HUES48 (cell line): Measurements from ENCODE around the gene S100A16.
A peak's percentile ranks its signal among the peaks of the same experiment; 100 is the strongest.
"Not testable (repeated sequence)": the region's sequence is repeated elsewhere in the genome, so short reads cannot be mapped to it uniquely, and the experiment has no call there.

Experiments
- H3K27ac ChIP-seq: one replicate; pipeline ENCODE4 v1.7.0; 2013; ENCODE audit warnings: low read depth, low read length, inconsistent platforms
- H3K27me3 ChIP-seq: 2 replicates; pipeline ENCODE4 v1.6.1; 2013; ENCODE audit warnings: mild to moderate bottlenecking, low read length; ENCODE audit not compliant: control insufficient read depth, insufficient read depth
- H3K36me3 ChIP-seq: 2 replicates; pipeline ENCODE4 v1.6.1; 2013; ENCODE audit warnings: low read length; ENCODE audit not compliant: control insufficient read depth, insufficient read depth
- H3K4me1 ChIP-seq: 2 replicates; pipeline ENCODE4 v1.6.1; 2013; ENCODE audit warnings: mild to moderate bottlenecking, low read length; ENCODE audit not compliant: control insufficient read depth, insufficient read depth
- H3K4me3 ChIP-seq: 2 replicates; pipeline ENCODE4 v1.5.1; 2013; ENCODE audit warnings: mild to moderate bottlenecking, low read depth, low read length
- H3K9ac ChIP-seq: 2 replicates; pipeline ENCODE4 v1.6.1; 2013; ENCODE audit warnings: mild to moderate bottlenecking, low read depth, low read length, moderate library complexity
- H3K9me3 ChIP-seq: 2 replicates; pipeline ENCODE4 v1.6.1; 2013; ENCODE audit warnings: low read length; ENCODE audit not compliant: control insufficient read depth, insufficient read depth

Gene S100A16

DNA sequence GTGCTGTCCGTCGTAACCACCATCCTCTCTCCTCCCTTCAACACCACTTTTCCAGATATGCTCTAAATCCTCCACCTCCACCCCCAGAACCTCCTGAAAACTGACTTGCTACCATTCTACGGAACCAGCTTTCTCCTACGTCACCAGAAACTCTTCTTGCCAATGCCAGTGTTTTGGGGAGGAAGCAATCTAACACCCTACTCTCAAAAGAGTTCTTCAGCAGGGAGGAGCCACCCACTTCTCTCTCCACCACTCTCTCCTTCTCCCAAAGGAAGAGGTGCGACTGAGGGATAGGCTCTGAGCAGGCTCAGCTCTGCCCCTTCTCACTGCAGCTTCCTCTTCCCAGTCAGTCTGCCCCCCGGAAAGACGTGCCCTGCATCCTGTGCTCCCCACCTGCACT lies 41.2 kb downstream of the S100A16 start:
- no peak overlapping the region for H3K27ac ChIP-seq
- no peak overlapping the region for H3K4me3 ChIP-seq
- H3K4me1 ChIP-seq = peaks cover 17% of the 10 kb centered on the region
- no peaks in the 10 kb centered on the region for H3K9me3 ChIP-seq
- H3K9ac ChIP-seq = no peak overlapping the region
- no peaks in the 10 kb centered on the region for H3K27me3 ChIP-seq
- H3K36me3 ChIP-seq = no peaks in the 10 kb centered on the region

DNA sequence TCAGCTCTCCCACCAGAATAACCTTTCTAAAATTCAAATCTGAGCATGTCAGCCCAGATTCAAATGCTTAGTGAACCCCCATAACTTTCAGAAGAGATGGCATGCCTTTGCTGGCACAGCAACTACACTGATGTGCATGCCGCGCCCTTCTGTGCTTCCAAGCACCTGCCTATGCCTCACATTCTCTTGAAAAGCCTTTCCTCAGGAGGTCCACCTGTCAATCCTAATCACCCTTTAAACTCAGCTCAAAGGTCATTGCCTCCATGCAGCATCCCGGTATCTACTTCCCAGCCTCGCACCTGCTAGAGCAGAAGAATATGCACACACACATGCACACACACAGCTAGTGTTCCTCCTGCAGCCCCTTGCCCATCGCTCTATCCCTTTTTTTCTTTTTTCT lies 42.1 kb downstream of the S100A16 start:
- Histone ChIP-seq H3K4me3 (no peak overlapping the region), H3K36me3 (no peaks in the 10 kb centered on the region), H3K27me3 (no peaks in the 10 kb centered on the region), H3K9me3 (no peaks in the 10 kb centered on the region), H3K4me1 (peaks cover 25% of the 10 kb centered on the region), H3K27ac (no peak overlapping the region), H3K9ac (no peak overlapping the region)

DNA sequence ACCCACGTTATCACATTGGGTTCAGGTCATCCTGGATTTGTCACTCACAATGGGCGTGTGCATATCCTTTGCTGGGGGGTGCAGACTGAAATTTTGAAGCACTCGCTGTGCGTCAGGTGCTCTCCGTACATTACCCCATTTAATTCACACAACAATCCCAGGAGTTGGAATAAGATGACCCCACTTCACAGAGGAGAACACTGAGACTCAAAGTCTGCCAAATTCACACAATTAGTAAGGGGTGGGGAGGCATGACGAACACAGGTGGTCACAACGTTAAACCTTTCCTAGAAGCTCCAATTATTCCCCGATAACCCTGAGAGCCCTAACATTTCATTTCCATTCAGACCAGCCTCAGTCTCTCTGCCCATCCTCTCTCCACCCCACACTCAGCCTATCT lies 43.5 kb downstream of the S100A16 start:
- Histone ChIP-seq H3K9me3 (no peaks in the 10 kb centered on the region), H3K27me3 (no peaks in the 10 kb centered on the region), H3K9ac (no peak overlapping the region), H3K27ac (no peak overlapping the region), H3K4me3 (no peak overlapping the region), H3K4me1 (peaks cover 31% of the 10 kb centered on the region), H3K36me3 (no peaks in the 10 kb centered on the region)

DNA sequence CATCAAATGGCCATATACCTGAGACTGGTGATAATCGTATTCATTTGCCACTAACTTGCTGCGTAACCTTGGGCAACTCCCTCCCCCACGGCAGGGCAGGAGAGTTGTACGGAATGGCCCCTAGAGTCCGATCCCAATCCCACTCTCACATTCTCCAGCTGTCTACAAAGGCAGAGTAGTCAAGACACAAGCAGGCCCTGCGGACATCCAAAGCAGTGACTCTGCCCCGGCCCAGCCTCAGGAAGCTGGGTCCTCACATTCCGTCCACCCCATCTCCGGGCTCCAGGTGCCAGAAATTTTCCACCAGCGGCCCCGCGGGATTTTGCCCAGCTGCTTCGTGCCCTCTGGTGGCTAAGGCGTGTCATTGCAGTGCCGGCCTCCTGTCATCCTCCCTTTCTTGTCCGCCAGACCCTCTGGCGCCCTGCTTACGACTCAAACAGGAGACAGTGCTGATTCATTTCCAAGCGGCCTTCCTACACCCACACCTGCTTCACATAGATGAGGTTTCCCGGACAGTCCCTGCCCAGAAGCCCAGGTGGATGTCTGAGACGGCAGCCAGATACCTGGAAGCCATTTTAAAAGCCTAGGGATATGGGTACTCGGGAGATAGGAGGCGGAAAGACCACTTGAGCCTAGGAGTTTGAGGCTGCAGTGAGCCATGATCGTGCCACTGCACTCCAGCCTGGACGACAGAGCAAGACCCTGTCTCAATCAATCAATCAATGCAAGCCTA lies 44.4 kb downstream of the S100A16 start:
- Histone ChIP-seq H3K36me3 (no peaks in the 10 kb centered on the region), H3K27me3 (no peaks in the 10 kb centered on the region), H3K9ac (peak overlapping the region; percentile 2; the same call in 1 of the 2 replicates), H3K4me1 (peaks cover 31% of the 10 kb centered on the region), H3K4me3 (peak overlapping the region; percentile 27; the same call in 1 of the 2 replicates), H3K27ac (peak overlapping the region; percentile 59), H3K9me3 (no peaks in the 10 kb centered on the region)

- Histone ChIP-seq H3K27ac (peak overlapping the region; percentile 59), H3K9ac (peak overlapping the region; percentile 2; the same call in 1 of the 2 replicates), H3K9me3 (no peaks in the 10 kb centered on the region), H3K27me3 (no peaks in the 10 kb centered on the region), H3K4me1 (peaks cover 31% of the 10 kb centered on the region), H3K36me3 (no peaks in the 10 kb centered on the region), H3K4me3 (peak overlapping the region; percentile 27; the same call in 1 of the 2 replicates)
These were observed 45.1 kb downstream of the S100A16 start for GRCh38 chr1:153567621-153568366.

DNA sequence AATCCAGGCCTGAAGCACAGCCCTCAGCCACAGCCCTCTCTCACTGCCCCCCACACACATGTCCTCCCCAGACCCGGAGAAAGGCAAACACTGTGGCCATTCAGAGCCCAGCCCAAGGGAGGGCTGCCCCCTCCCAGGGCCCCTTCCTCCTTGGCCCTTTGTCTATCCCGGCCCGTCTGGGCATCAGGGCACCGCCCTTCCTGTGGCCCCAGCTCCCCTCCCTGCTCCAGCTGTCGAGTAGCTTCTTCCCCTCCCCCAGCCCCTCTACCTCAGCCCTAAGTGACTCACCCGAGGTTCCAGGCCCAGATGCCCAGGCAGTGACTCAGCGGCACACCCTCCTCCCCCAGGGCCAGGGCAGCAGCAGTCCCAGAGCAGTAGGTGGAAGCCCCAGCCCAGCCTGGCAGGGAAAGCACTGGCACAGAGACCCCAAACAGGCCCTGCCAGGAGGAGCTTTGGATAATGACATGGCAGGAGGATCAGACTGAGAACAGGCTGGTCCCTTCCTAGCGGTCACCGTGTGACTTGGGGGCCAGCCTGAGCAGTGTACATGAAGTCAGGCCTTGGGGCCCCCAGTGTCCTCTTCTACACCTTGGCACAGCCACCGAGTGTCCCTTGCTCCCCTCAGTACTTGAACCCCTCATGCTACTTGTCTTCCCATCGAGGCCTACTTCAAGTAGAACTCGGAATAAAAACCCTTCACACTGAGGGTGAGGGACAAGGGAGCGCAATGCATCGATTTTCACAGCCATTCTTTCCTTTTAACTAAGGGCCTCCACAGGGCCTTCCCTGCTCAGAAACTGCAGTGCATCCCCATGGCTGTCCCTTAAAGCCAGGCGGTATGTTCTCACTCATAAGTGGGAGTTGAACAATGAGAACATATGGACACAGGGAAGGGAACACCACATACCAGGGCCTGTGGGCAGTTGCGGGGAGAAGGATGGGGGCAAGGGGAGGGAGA lies 46.2 kb downstream of the S100A16 start:
- H3K27me3 ChIP-seq = no peaks in the 10 kb centered on the region
- peak overlapping the region; percentile 71 for H3K27ac ChIP-seq
- H3K4me3 ChIP-seq = no peak overlapping the region
- peaks cover 31% of the 10 kb centered on the region for H3K4me1 ChIP-seq
- no peaks in the 10 kb centered on the region for H3K36me3 ChIP-seq
- no peaks in the 10 kb centered on the region for H3K9me3 ChIP-seq
- H3K9ac ChIP-seq = peak overlapping the region; percentile 11; the same call in 1 of the 2 replicates

GRCh38 chr1:153565529-153566374 lies 47.2 kb downstream of the S100A16 start, which contains the start of gene S100A2:
S100A2 (minus strand) TSS chr1:153565844; CDS start chr1:153563877, 1,967 bp downstream.
- Histone ChIP-seq H3K27ac (peak within 1 kb of the TSS; percentile 71), H3K9me3 (no peaks in the 10 kb centered on the region), H3K4me1 (peaks cover 31% of the 10 kb centered on the region), H3K4me3 (no peak within 1 kb of the TSS), H3K27me3 (no peaks in the 10 kb centered on the region), H3K36me3 (no peaks in the 10 kb centered on the region), H3K9ac (peak within 1 kb of the TSS; percentile 42; the same call in 1 of the 2 replicates)

- H3K27ac ChIP-seq = no peak overlapping the region
- no peak overlapping the region for H3K9ac ChIP-seq
- no peaks in the 10 kb centered on the region for H3K36me3 ChIP-seq
- H3K9me3 ChIP-seq = no peaks in the 10 kb centered on the region
- peaks cover 31% of the 10 kb centered on the region for H3K4me1 ChIP-seq
- H3K27me3 ChIP-seq = no peaks in the 10 kb centered on the region
- H3K4me3 ChIP-seq = no peak overlapping the region
These were observed 48.9 kb downstream of the S100A16 start for GRCh38 chr1:153563991-153564390.

GRCh38 chr1:153563483-153563901 lies 49.4 kb downstream of the S100A16 start:
- peaks cover 31% of the 10 kb centered on the region for H3K4me1 ChIP-seq
- no peak overlapping the region for H3K9ac ChIP-seq
- H3K9me3 ChIP-seq = no peaks in the 10 kb centered on the region
- H3K4me3 ChIP-seq = no peak overlapping the region
- no peaks in the 10 kb centered on the region for H3K36me3 ChIP-seq
- no peak overlapping the region for H3K27ac ChIP-seq
- no peaks in the 10 kb centered on the region for H3K27me3 ChIP-seq

DNA sequence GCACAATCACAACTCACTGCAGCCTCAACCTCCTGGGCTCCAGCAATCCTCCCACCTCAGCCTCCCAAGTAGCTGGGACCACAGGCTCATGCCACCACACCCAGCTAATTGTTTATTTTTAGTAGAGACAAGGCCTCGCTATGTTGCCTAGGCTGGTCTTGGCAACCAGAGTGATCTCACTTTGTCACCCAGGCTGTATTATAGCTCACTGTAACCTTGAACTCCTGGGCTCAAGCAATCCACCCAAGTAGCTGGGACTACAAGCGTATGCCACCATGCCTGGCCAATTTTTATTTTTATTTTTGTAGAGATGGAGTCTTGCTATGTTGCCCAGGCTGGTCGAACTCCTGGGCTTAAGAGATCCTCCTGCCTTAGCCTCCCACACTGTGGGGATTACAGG lies 50.9 kb downstream of the S100A16 start:
- not testable (repeated sequence) for H3K9me3 ChIP-seq, H3K4me3 ChIP-seq, H3K9ac ChIP-seq, H3K27me3 ChIP-seq, H3K36me3 ChIP-seq, H3K27ac ChIP-seq
- H3K4me1 ChIP-seq = peaks cover 17% of the 10 kb centered on the region
